ENCODE measurements around the gene SDHA.

DNA sequence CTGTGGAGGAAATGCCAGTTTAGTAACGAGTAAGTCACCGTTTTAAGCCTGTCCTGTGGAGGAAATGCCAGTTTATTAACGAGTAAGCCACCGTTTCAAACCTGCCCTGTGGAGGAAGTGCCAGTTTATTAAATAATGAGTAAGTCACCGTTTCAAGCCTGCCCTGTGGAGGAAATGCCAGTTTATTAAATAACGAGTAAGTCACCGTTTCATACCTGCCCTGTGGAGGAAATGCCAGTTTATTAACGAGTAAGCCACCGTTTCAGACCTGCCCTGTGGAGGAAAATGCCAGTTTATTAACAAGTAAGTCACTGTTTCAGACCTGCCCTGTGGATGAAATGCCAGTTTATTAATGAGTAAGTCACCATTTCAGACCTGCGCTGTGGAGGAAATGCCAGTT lies 34.4 kb downstream of the SDHA start:
- TF ChIP-seq, protein P1, sequence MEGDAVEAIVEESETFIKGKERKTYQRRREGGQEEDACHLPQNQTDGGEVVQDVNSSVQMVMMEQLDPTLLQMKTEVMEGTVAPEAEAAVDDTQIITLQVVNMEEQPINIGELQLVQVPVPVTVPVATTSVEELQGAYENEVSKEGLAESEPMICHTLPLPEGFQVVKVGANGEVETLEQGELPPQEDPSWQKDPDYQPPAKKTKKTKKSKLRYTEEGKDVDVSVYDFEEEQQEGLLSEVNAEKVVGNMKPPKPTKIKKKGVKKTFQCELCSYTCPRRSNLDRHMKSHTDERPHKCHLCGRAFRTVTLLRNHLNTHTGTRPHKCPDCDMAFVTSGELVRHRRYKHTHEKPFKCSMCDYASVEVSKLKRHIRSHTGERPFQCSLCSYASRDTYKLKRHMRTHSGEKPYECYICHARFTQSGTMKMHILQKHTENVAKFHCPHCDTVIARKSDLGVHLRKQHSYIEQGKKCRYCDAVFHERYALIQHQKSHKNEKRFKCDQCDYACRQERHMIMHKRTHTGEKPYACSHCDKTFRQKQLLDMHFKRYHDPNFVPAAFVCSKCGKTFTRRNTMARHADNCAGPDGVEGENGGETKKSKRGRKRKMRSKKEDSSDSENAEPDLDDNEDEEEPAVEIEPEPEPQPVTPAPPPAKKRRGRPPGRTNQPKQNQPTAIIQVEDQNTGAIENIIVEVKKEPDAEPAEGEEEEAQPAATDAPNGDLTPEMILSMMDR (IDR thresholded peaks at IDR 0.05) = no peak
- no peak for TF ChIP-seq EZH2 (IDR thresholded peaks at IDR 0.05; ENCODE audit: borderline replicate concordance, insufficient read depth, low read depth, low read length, poor library complexity, severe bottlenecking)

Data from B cell (primary cell).